WERI-Rb-1 (cell line): Measurements from ENCODE around the gene MYO18A.
"Not testable (repeated sequence)": the region's sequence is repeated elsewhere in the genome, so short reads cannot be mapped to it uniquely, and the experiment has no call there.

ENCODE experiments used
- DNase-seq: peaks from one replicate; pipeline ENCODE4 v3.0.0-alpha.2; 2020
- H3K27ac ChIP-seq: fragments of 250-450 bp; sonication (Bioruptor Pico); 2 replicates; pipeline ENCODE4 v1.5.1; 2020; ENCODE audit warnings: mild to moderate bottlenecking, moderate library complexity
- H3K27me3 ChIP-seq: fragments of 250-450 bp; sonication (Bioruptor Pico); 2 replicates; pipeline ENCODE4 v1.5.1; 2021; ENCODE audit warnings: mild to moderate bottlenecking, low read depth, moderate library complexity; ENCODE audit not compliant: insufficient read depth, severe bottlenecking
- H3K36me3 ChIP-seq: fragments of 250-450 bp; sonication (Bioruptor Pico); 2 replicates; pipeline ENCODE4 v1.5.1; 2020; ENCODE audit warnings: mild to moderate bottlenecking, moderate library complexity
- H3K4me3 ChIP-seq: 2 replicates; pipeline ENCODE4 v1.5.1; 2011; ENCODE audit warnings: low read depth, mild to moderate bottlenecking, control low read depth, low read length
- H3K9me3 ChIP-seq: fragments of 250-450 bp; sonication (Bioruptor Pico); 2 replicates; pipeline ENCODE4 v1.5.1; 2021; ENCODE audit warnings: mild to moderate bottlenecking, moderate library complexity; ENCODE audit not compliant: severe bottlenecking
- CTCF ChIP-seq: IDR thresholded peaks from 2 replicates; pipeline ENCODE4 v1.5.1; 2011; ENCODE audit warnings: low read depth, mild to moderate bottlenecking, control low read depth, inconsistent platforms, low read length

Gene MYO18A

GRCh38 chr17:29210879-29211278 is 30.7 kb upstream of the MYO18A start:
- DNase-seq = no peak
- H3K4me3 ChIP-seq = no peak overlapping the region
- H3K9me3 ChIP-seq = no peaks in the 10 kb centered on the region
- H3K36me3 ChIP-seq = no peaks in the 10 kb centered on the region
- TF ChIP-seq CTCF = no peak
- H3K27ac ChIP-seq = no peak overlapping the region
- no peaks in the 10 kb centered on the region for H3K27me3 ChIP-seq

- no peaks in the 10 kb centered on the region for H3K27me3 ChIP-seq
- no peak for DNase-seq
- H3K36me3 ChIP-seq = no peaks in the 10 kb centered on the region
- H3K9me3 ChIP-seq = no peaks in the 10 kb centered on the region
- no peak overlapping the region for H3K4me3 ChIP-seq
- TF ChIP-seq CTCF = no peak
- H3K27ac ChIP-seq = no peak overlapping the region
Measured at GRCh38 chr17:29209073-29209472, 28.9 kb upstream of the MYO18A start.

GRCh38 chr17:29207975-29208374 is 27.8 kb upstream of the MYO18A start:
- Histone ChIP-seq H3K27ac (no peak overlapping the region), H3K9me3 (no peaks in the 10 kb centered on the region), H3K36me3 (no peaks in the 10 kb centered on the region), H3K27me3 (no peaks in the 10 kb centered on the region), H3K4me3 (no peak overlapping the region)
- no peak for TF ChIP-seq CTCF
- DNase-seq = no peak

GRCh38 chr17:29205047-29205446 is 24.8 kb upstream of the MYO18A start:
- DNase-seq = no peak
- Histone ChIP-seq H3K9me3 (no peaks in the 10 kb centered on the region), H3K27me3 (no peaks in the 10 kb centered on the region), H3K27ac (no peak overlapping the region), H3K4me3 (no peak overlapping the region), H3K36me3 (no peaks in the 10 kb centered on the region)
- TF ChIP-seq CTCF = no peak

GRCh38 chr17:29204068-29204804 is 24.0 kb upstream of the MYO18A start:
- DNase-seq, H3K4me3 ChIP-seq, H3K9me3 ChIP-seq: not testable (repeated sequence)

GRCh38 chr17:29197516-29198272 is 17.5 kb upstream of the MYO18A start:
- Histone ChIP-seq H3K36me3 (no peaks in the 10 kb centered on the region), H3K27me3 (no peaks in the 10 kb centered on the region), H3K4me3 (no peak overlapping the region), H3K9me3 (no peaks in the 10 kb centered on the region), H3K27ac (no peak overlapping the region)
- DNase-seq = no peak
- no peak for TF ChIP-seq CTCF

More at GRCh38 chr17:29204068-29204804, 24.0 kb upstream of the MYO18A start:
- H3K27me3 ChIP-seq, H3K27ac ChIP-seq, H3K36me3 ChIP-seq: not testable (repeated sequence)
